Nephron (organoid): ENCODE results near the gene CRYGC.
"Not testable (repeated sequence)": the region's sequence is repeated elsewhere in the genome, so short reads cannot be mapped to it uniquely, and the experiment has no call there.

Experiments
- H3K27ac Mint-ChIP-seq, 3 experiments: 2 replicates each; pipeline ENCODE4 v1.8.0; 2020; ENCODE audit warnings: mixed read lengths in 3 of 3, mild to moderate bottlenecking in 2 of 3, moderate library complexity in 1 of 3
- H3K27me3 Mint-ChIP-seq: 2 replicates; pipeline ENCODE4 v1.8.0; 2021; ENCODE audit warnings: low read depth, mild to moderate bottlenecking, moderate library complexity, mixed read lengths
- H3K36me3 Mint-ChIP-seq: 2 replicates; pipeline ENCODE4 v1.8.0; 2020; ENCODE audit warnings: low read depth, mixed read lengths
- H3K4me1 Mint-ChIP-seq: 2 replicates; pipeline ENCODE4 v1.8.0; 2020; ENCODE audit warnings: mixed read lengths
- H3K4me3 Mint-ChIP-seq, 3 experiments: 2 replicates each; pipeline ENCODE4 v1.8.0; 2020; ENCODE audit warnings: mild to moderate bottlenecking in 3 of 3, mixed read lengths in 3 of 3, moderate library complexity in 2 of 3
- H3K9me3 Mint-ChIP-seq: 2 replicates; pipeline ENCODE4 v1.8.0; 2020; ENCODE audit warnings: mixed read lengths
- TF ChIP-seq, protein P1 (sequence below), 3 experiments: fragments of 200-600 bp; sonication (generic); IDR thresholded peaks; one replicate each; pipeline ENCODE4 v1.5.0; 2021; ENCODE audit warnings: antibody characterized with exemption in 3 of 3; ENCODE audit not compliant: unreplicated experiment in 3 of 3

Gene CRYGC

GRCh38 chr2:208099682-208100470, 29.8 kb downstream of the CRYGC start:
- Mint-ChIP-seq H3K27me3 (peaks cover 3% of the 10 kb centered on the region), H3K4me3 (no peak overlapping the region), H3K27ac (no peak overlapping the region), H3K36me3 (no peaks in the 10 kb centered on the region), H3K4me1 (peaks cover 39% of the 10 kb centered on the region), H3K9me3 (no peaks in the 10 kb centered on the region)
- TF ChIP-seq, protein P1, sequence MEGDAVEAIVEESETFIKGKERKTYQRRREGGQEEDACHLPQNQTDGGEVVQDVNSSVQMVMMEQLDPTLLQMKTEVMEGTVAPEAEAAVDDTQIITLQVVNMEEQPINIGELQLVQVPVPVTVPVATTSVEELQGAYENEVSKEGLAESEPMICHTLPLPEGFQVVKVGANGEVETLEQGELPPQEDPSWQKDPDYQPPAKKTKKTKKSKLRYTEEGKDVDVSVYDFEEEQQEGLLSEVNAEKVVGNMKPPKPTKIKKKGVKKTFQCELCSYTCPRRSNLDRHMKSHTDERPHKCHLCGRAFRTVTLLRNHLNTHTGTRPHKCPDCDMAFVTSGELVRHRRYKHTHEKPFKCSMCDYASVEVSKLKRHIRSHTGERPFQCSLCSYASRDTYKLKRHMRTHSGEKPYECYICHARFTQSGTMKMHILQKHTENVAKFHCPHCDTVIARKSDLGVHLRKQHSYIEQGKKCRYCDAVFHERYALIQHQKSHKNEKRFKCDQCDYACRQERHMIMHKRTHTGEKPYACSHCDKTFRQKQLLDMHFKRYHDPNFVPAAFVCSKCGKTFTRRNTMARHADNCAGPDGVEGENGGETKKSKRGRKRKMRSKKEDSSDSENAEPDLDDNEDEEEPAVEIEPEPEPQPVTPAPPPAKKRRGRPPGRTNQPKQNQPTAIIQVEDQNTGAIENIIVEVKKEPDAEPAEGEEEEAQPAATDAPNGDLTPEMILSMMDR (IDR thresholded peaks at IDR 0.05; ENCODE audit: unreplicated experiment in 3 of 3), result no peak

DNA sequence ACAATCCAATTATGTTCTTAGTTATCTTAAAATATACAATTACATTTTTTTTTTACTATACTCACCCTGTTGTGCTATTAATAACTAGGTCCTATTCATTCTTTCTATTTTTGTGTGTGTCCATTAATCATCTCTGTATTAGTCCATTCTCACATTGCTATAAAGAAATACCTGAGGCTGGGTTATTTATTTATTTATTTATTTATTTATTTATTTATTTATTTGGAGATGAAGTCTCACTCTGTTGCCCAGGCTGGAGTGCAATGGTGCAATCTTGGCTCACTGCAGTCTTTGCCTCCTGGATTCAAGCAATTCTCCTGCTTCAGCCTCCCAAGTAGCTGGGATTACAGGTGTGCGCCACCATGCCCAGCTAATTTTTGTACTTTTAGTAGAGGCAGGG, 30.9 kb downstream of the CRYGC start:
- H3K9me3 Mint-ChIP-seq, H3K27me3 Mint-ChIP-seq: not testable (repeated sequence)
- H3K4me1 Mint-ChIP-seq, result peaks cover 34% of the 10 kb centered on the region

GRCh38 chr2:208098267-208098666, 31.4 kb downstream of the CRYGC start:
- Mint-ChIP-seq H3K4me1 (peaks cover 36% of the 10 kb centered on the region), H3K27me3 (peaks cover 3% of the 10 kb centered on the region), H3K4me3 (no peak overlapping the region), H3K36me3 (no peaks in the 10 kb centered on the region), H3K27ac (no peak overlapping the region), H3K9me3 (no peaks in the 10 kb centered on the region)
- TF ChIP-seq, protein P1 (IDR thresholded peaks at IDR 0.05; ENCODE audit: unreplicated experiment in 3 of 3), result no peak

More for the DNA sequence above, 30.9 kb downstream of the CRYGC start:
- H3K36me3 Mint-ChIP-seq, H3K27ac Mint-ChIP-seq, H3K4me3 Mint-ChIP-seq: not testable (repeated sequence)

GRCh38 chr2:208097801-208098200, 31.8 kb downstream of the CRYGC start:
- Mint-ChIP-seq H3K4me3 (no peak overlapping the region), H3K9me3 (no peaks in the 10 kb centered on the region), H3K36me3 (no peaks in the 10 kb centered on the region), H3K27me3 (peaks cover 3% of the 10 kb centered on the region), H3K27ac (no peak overlapping the region), H3K4me1 (peaks cover 40% of the 10 kb centered on the region)
- TF ChIP-seq, protein P1 (IDR thresholded peaks at IDR 0.05; ENCODE audit: unreplicated experiment in 3 of 3), result no peak

- Mint-ChIP-seq H3K27ac (no peak overlapping the region), H3K9me3 (no peaks in the 10 kb centered on the region), H3K4me1 (peaks cover 41% of the 10 kb centered on the region), H3K4me3 (no peak overlapping the region), H3K27me3 (peaks cover 3% of the 10 kb centered on the region), H3K36me3 (no peaks in the 10 kb centered on the region)
- TF ChIP-seq, protein P1 (IDR thresholded peaks at IDR 0.05; ENCODE audit: unreplicated experiment in 3 of 3), result no peak
These were observed 32.3 kb downstream of the CRYGC start for GRCh38 chr2:208097313-208097712.

GRCh38 chr2:208096080-208096479, 33.5 kb downstream of the CRYGC start:
- H3K27me3 Mint-ChIP-seq, result peaks cover 3% of the 10 kb centered on the region
- H3K4me1 Mint-ChIP-seq, result peaks cover 42% of the 10 kb centered on the region
- no peak overlapping the region for H3K4me3 Mint-ChIP-seq
- no peaks in the 10 kb centered on the region for H3K9me3 Mint-ChIP-seq
- H3K36me3 Mint-ChIP-seq, result no peaks in the 10 kb centered on the region
- TF ChIP-seq, protein P1 (IDR thresholded peaks at IDR 0.05; ENCODE audit: unreplicated experiment in 3 of 3), result no peak
- H3K27ac Mint-ChIP-seq, result no peak overlapping the region
